SK-N-SH treated with all-trans-retinoic acid at 6 μM for 48 hours (cell line): Measurements from ENCODE around the gene TAAR9.

Source experiments
- ATAC-seq: fragments of 200-7000 bp; cut with Tn5 transposase; 3 replicates; pipeline ENCODE4 v1.9.1; 2020; ENCODE audit warnings: mild to moderate bottlenecking, moderate library complexity
- ARNTL ChIP-seq: fragments of 450-650 bp; formaldehyde crosslinking; IDR thresholded peaks from 2 replicates; pipeline ENCODE4 v1.5.0; 2020; ENCODE audit warnings: low read depth, mild to moderate bottlenecking, moderate library complexity, borderline replicate concordance
- BACH2 ChIP-seq: fragments of 250-450 bp; sonication (Bioruptor Pico); IDR thresholded peaks from 2 replicates; pipeline ENCODE4 v1.9.0; 2021; ENCODE audit warnings: mild to moderate bottlenecking, borderline replicate concordance
- CSDC2 ChIP-seq: fragments of 250-450 bp; sonication (Bioruptor Pico); IDR thresholded peaks from 2 replicates; pipeline ENCODE4 v1.5.0; 2020; ENCODE audit warnings: mild to moderate bottlenecking, moderate library complexity
- ESRRG ChIP-seq: fragments of 250-450 bp; sonication (Bioruptor Pico); IDR thresholded peaks from 2 replicates; pipeline ENCODE4 v1.6.1; 2021; ENCODE audit warnings: mild to moderate bottlenecking
- GLIS3 ChIP-seq: fragments of 250-450 bp; sonication (Bioruptor Pico); IDR thresholded peaks from 2 replicates; pipeline ENCODE4 v1.5.0; 2020; ENCODE audit warnings: mild to moderate bottlenecking, moderate library complexity
- ISL1 ChIP-seq: fragments of 250-450 bp; sonication (Bioruptor Pico); IDR thresholded peaks from 2 replicates; pipeline ENCODE4 v2.1.2; 2022; ENCODE audit warnings: mild to moderate bottlenecking, moderate library complexity
- OSR1 ChIP-seq: fragments of 250-450 bp; sonication (Bioruptor Pico); IDR thresholded peaks from 2 replicates; pipeline ENCODE4 v1.8.0; 2022; ENCODE audit warnings: moderate library complexity, mild to moderate bottlenecking, inconsistent platforms
- PPARA ChIP-seq: fragments of 250-450 bp; sonication (Bioruptor Pico); IDR thresholded peaks from 2 replicates; pipeline ENCODE4 v1.5.0; 2020; ENCODE audit warnings: mild to moderate bottlenecking, borderline replicate concordance
- RARB ChIP-seq: fragments of 250-450 bp; sonication (Bioruptor Pico); IDR thresholded peaks from 2 replicates; pipeline ENCODE4 v1.8.0; 2021; ENCODE audit warnings: mild to moderate bottlenecking, moderate library complexity
- SNAI2 ChIP-seq: fragments of 250-450 bp; sonication (Bioruptor Pico); IDR thresholded peaks from 2 replicates; pipeline ENCODE4 v1.5.0; 2020; ENCODE audit warnings: mild to moderate bottlenecking, moderate library complexity
- TCF4 ChIP-seq: fragments of 250-450 bp; sonication (Bioruptor Pico); IDR thresholded peaks from 2 replicates; pipeline ENCODE4 v1.8.0; 2021; ENCODE audit warnings: mild to moderate bottlenecking, moderate library complexity, borderline replicate concordance
- TOX ChIP-seq: fragments of 250-450 bp; sonication (Bioruptor Pico); IDR thresholded peaks from 2 replicates; pipeline ENCODE4 v1.8.0; 2021; ENCODE audit warnings: mild to moderate bottlenecking, moderate library complexity, borderline replicate concordance
- ZC3H10 ChIP-seq: fragments of 250-450 bp; sonication (Bioruptor Pico); IDR thresholded peaks from 2 replicates; pipeline ENCODE4 v1.5.1; 2021; ENCODE audit warnings: mild to moderate bottlenecking, moderate library complexity
- ZFP3 ChIP-seq: fragments of 250-450 bp; sonication (Bioruptor Pico); IDR thresholded peaks from 2 replicates; pipeline ENCODE4 v1.5.0; 2020; ENCODE audit warnings: mild to moderate bottlenecking, moderate library complexity
- ZFP30 ChIP-seq: fragments of 450-650 bp; formaldehyde crosslinking; IDR thresholded peaks from 2 replicates; pipeline ENCODE4 v1.5.0; 2022; ENCODE audit warnings: mild to moderate bottlenecking, moderate library complexity
- ZNF565 ChIP-seq: fragments of 450-650 bp; formaldehyde crosslinking; conservative IDR thresholded peaks from 2 replicates; pipeline ENCODE4 v1.5.0; 2020; ENCODE audit warnings: low read depth, mild to moderate bottlenecking, moderate library complexity
- ZNF70 ChIP-seq: fragments of 450-650 bp; formaldehyde crosslinking; IDR thresholded peaks from 2 replicates; pipeline ENCODE4 v1.5.0; 2020; ENCODE audit warnings: mild to moderate bottlenecking, moderate library complexity
- TF ChIP-seq, protein P1 (sequence below): fragments of 250-450 bp; sonication (Bioruptor Pico); IDR thresholded peaks from 2 replicates; pipeline ENCODE4 v1.5.1; 2021; ENCODE audit warnings: mild to moderate bottlenecking, moderate library complexity
- TF ChIP-seq, protein P2 (sequence below): fragments of 250-450 bp; sonication (Bioruptor Pico); IDR thresholded peaks from 2 replicates; pipeline ENCODE4 v1.8.0; 2021; ENCODE audit warnings: low read depth, mild to moderate bottlenecking, moderate library complexity, borderline replicate concordance
- TF ChIP-seq, protein P3 (sequence below): fragments of 250-450 bp; sonication (Bioruptor Pico); IDR thresholded peaks from 2 replicates; pipeline ENCODE4 v1.8.0; 2020; ENCODE audit warnings: mild to moderate bottlenecking, moderate library complexity, borderline replicate concordance
- TF ChIP-seq, protein P4 (sequence below): fragments of 250-450 bp; sonication (Bioruptor Pico); IDR thresholded peaks from 2 replicates; pipeline ENCODE4 v1.5.0; 2020; ENCODE audit warnings: mild to moderate bottlenecking, moderate library complexity

Gene TAAR9

DNA sequence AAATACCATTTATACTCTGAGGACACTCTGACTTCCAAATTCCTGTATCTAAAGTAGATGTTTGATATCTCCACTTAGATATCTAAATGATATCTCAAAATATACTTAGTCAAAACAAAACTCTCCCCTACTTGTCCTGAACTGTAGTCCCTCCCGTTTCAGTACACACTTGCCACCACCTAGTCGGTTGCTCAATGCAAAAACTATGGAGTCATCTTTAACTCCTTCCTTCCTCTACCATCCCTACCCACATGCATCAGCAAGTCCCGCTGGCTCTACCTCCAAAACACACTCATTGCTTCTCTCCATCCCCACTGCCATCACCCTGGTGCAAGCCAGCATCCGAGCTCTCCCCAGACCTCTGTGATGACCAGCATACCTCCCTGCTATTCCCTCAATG lies 38.3 kb upstream of the TAAR9 start:
- no peak for TF ChIP-seq CSDC2 (CRISPR knock-in tag)
- no peak for TF ChIP-seq ZFP3
- TF ChIP-seq ZC3H10: no peak
- TF ChIP-seq, protein P1, sequence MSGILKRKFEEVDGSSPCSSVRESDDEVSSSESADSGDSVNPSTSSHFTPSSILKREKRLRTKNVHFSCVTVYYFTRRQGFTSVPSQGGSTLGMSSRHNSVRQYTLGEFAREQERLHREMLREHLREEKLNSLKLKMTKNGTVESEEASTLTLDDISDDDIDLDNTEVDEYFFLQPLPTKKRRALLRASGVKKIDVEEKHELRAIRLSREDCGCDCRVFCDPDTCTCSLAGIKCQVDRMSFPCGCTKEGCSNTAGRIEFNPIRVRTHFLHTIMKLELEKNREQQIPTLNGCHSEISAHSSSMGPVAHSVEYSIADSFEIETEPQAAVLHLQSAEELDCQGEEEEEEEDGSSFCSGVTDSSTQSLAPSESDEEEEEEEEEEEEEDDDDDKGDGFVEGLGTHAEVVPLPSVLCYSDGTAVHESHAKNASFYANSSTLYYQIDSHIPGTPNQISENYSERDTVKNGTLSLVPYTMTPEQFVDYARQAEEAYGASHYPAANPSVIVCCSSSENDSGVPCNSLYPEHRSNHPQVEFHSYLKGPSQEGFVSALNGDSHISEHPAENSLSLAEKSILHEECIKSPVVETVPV (CRISPR knock-in tag): no peak
- no peak for TF ChIP-seq SNAI2 (CRISPR knock-in tag)
- TF ChIP-seq ZFP30 (CRISPR knock-in tag): no peak
- TF ChIP-seq, protein P2, sequence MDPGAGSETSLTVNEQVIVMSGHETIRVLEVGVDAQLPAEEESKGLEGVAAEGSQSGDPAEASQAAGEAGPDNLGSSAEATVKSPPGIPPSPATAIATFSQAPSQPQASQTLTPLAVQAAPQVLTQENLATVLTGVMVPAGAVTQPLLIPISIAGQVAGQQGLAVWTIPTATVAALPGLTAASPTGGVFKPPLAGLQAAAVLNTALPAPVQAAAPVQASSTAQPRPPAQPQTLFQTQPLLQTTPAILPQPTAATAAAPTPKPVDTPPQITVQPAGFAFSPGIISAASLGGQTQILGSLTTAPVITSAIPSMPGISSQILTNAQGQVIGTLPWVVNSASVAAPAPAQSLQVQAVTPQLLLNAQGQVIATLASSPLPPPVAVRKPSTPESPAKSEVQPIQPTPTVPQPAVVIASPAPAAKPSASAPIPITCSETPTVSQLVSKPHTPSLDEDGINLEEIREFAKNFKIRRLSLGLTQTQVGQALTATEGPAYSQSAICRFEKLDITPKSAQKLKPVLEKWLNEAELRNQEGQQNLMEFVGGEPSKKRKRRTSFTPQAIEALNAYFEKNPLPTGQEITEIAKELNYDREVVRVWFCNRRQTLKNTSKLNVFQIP (CRISPR knock-in tag): no peak
- no peak for TF ChIP-seq OSR1 (CRISPR knock-in tag)
- TF ChIP-seq RARB: no peak
- TF ChIP-seq, protein P3, sequence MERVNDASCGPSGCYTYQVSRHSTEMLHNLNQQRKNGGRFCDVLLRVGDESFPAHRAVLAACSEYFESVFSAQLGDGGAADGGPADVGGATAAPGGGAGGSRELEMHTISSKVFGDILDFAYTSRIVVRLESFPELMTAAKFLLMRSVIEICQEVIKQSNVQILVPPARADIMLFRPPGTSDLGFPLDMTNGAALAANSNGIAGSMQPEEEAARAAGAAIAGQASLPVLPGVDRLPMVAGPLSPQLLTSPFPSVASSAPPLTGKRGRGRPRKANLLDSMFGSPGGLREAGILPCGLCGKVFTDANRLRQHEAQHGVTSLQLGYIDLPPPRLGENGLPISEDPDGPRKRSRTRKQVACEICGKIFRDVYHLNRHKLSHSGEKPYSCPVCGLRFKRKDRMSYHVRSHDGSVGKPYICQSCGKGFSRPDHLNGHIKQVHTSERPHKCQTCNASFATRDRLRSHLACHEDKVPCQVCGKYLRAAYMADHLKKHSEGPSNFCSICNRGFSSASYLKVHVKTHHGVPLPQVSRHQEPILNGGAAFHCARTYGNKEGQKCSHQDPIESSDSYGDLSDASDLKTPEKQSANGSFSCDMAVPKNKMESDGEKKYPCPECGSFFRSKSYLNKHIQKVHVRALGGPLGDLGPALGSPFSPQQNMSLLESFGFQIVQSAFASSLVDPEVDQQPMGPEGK (CRISPR knock-in tag): no peak
- no peak for TF ChIP-seq PPARA (CRISPR knock-in tag)
- TF ChIP-seq ZNF565 (CRISPR knock-in tag): no peak
- TF ChIP-seq ESRRG (CRISPR knock-in tag): no peak
- TF ChIP-seq BACH2 (CRISPR knock-in tag): no peak
- TF ChIP-seq ZNF70 (CRISPR knock-in tag): no peak
- no peak for TF ChIP-seq GLIS3 (CRISPR knock-in tag)
- TF ChIP-seq TOX (CRISPR knock-in tag): no peak
- TF ChIP-seq, protein P4, sequence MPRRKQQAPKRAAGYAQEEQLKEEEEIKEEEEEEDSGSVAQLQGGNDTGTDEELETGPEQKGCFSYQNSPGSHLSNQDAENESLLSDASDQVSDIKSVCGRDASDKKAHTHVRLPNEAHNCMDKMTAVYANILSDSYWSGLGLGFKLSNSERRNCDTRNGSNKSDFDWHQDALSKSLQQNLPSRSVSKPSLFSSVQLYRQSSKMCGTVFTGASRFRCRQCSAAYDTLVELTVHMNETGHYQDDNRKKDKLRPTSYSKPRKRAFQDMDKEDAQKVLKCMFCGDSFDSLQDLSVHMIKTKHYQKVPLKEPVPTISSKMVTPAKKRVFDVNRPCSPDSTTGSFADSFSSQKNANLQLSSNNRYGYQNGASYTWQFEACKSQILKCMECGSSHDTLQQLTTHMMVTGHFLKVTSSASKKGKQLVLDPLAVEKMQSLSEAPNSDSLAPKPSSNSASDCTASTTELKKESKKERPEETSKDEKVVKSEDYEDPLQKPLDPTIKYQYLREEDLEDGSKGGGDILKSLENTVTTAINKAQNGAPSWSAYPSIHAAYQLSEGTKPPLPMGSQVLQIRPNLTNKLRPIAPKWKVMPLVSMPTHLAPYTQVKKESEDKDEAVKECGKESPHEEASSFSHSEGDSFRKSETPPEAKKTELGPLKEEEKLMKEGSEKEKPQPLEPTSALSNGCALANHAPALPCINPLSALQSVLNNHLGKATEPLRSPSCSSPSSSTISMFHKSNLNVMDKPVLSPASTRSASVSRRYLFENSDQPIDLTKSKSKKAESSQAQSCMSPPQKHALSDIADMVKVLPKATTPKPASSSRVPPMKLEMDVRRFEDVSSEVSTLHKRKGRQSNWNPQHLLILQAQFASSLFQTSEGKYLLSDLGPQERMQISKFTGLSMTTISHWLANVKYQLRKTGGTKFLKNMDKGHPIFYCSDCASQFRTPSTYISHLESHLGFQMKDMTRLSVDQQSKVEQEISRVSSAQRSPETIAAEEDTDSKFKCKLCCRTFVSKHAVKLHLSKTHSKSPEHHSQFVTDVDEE: no peak
- TF ChIP-seq TCF4 (CRISPR knock-in tag): no peak
- ATAC-seq: no peak

DNA sequence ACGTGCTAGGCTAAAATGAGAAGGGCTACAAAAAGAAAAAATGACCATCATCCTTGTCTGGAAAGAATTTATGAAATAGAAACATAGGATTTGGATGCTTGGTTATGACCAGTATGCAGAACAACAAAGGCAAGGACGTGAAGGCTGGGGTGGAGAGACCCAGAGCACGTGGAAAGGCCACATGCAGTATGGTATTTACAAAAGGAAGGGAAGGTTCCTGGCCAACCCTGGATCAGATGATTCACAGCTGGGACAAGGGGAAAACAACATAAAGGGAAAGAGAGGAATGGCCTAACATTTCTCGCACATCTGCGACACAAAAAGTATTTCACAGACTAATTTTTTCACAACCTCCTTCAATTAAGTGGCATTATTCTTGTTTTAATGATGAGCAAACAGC lies 33.3 kb upstream of the TAAR9 start:
- TF ChIP-seq ZNF565 (CRISPR knock-in tag) (no peak), PPARA (CRISPR knock-in tag) (no peak), SNAI2 (CRISPR knock-in tag) (no peak), BACH2 (CRISPR knock-in tag) (no peak)
- ATAC-seq: no peak

DNA sequence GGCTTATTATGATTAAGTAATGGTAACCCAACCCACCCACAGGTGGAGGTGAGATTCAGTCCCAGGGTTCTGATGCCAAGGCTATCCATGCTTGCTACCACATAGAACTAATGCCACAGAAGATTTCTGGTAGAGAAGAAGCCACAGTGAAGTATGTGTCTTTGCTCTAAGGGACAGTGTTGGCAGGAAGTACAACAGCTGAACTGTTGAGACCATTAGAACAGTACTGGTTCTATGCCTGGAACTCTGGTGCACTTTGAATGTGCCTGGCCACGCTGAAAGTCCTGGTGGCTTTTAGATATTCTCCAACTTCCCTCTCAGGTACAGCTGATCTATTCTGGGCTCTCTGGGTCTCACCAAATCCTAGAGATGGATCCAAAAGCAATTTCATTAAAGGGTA lies 32.9 kb upstream of the TAAR9 start:
- no peak for ATAC-seq
- no peak for TF ChIP-seq ESRRG (CRISPR knock-in tag)
- TF ChIP-seq GLIS3 (CRISPR knock-in tag): no peak
- TF ChIP-seq BACH2 (CRISPR knock-in tag): no peak
- TF ChIP-seq TOX (CRISPR knock-in tag): no peak
- TF ChIP-seq, protein P4: no peak
- no peak for TF ChIP-seq ARNTL (CRISPR knock-in tag)
- TF ChIP-seq ZNF565 (CRISPR knock-in tag): no peak
- no peak for TF ChIP-seq ZFP3
- TF ChIP-seq RARB: no peak
- TF ChIP-seq, protein P2 (CRISPR knock-in tag): no peak
- TF ChIP-seq, protein P1 (CRISPR knock-in tag): no peak
- no peak for TF ChIP-seq ISL1
- no peak for TF ChIP-seq SNAI2 (CRISPR knock-in tag)
- no peak for TF ChIP-seq ZC3H10
- TF ChIP-seq ZNF70 (CRISPR knock-in tag): no peak
- no peak for TF ChIP-seq ZFP30 (CRISPR knock-in tag)
